Stimulated activated naive B cell treated with anti-CD40 and anti-IgM and Interleukin-4, amounts not matched to agents 10 μg/mL and 1 μg/mL and 100 μg/mL, for 72 hours (primary cell): ENCODE measurements around the gene OVCA2.

Source experiments
- ATAC-seq, 2 donors: fragments of 150-1000 bp; cut with Tn5 transposase; replicated peaks; 2 replicates each; pipeline ENCODE4 v1.10.0; 2021; ENCODE audit warnings: moderate library complexity in 1 of 2
- DNase-seq: peaks from one replicate; pipeline ENCODE4 v3.0.0; 2021
- H3K27ac Mint-ChIP-seq: one replicate; pipeline ENCODE4 v1.8.0; 2022; ENCODE audit warnings: mild to moderate bottlenecking, mixed read lengths
- H3K27me3 Mint-ChIP-seq, 2 donors: one replicate each; pipeline ENCODE4 v1.8.0; 2022; ENCODE audit warnings: mixed read lengths in 2 of 2
- H3K36me3 Mint-ChIP-seq, 2 donors: one replicate each; pipeline ENCODE4 v1.8.0; 2022; ENCODE audit warnings: mixed read lengths in 2 of 2, mild to moderate bottlenecking in 1 of 2
- H3K4me1 Mint-ChIP-seq, 2 donors: one replicate each; pipeline ENCODE4 v1.8.0; 2022; ENCODE audit warnings: mixed read lengths in 2 of 2, mild to moderate bottlenecking in 1 of 2
- H3K4me3 Mint-ChIP-seq, 2 donors: one replicate each; pipeline ENCODE4 v1.8.0; 2022; ENCODE audit warnings: mild to moderate bottlenecking in 2 of 2, mixed read lengths in 2 of 2, moderate library complexity in 1 of 2
- H3K9me3 Mint-ChIP-seq, 2 donors: one replicate each; pipeline ENCODE4 v1.8.0; 2022; ENCODE audit warnings: mixed read lengths in 2 of 2, mild to moderate bottlenecking in 1 of 2

The OVCA2 gene

DNA sequence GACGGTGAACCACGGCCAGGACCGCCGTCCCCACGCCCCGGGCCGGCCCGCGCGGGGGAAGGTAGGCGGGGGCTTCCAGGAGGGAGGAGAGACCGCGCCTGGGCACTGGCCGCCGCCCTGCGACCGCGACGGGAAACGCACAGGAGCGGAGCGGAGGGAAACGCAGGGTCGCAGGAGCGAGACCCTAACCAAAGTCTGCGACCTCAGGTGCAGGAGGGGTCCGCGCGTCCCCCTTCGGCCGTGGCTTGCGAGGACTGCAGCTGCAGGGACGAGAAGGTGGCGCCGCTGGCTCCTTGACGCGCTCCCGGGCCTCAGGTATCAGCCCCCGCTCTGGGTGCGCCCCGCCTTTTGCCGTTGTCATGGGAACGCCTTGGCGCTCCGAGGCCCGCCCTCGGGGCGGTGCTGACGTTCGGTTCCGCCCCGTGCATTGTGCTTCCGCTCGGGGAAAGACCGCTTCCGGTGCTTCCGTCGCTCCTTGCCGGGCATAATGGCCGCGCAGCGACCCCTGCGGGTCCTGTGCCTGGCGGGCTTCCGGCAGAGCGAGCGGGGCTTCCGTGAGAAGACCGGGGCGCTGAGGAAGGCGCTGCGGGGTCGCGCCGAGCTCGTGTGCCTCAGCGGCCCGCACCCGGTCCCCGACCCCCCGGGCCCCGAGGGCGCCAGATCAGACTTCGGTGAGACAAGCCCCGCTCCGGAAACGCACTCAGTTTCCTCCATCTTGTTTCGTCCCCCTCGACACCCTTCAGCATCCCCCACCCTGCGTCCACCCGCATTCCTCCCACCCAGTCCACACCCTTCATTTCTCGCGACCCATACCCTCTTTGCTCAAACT lies at the start of gene OVCA2:
OVCA2 (plus strand) TSS at position 462 of the 829 bp plus-strand sequence; CDS start at position 488, 26 bp downstream.
- H3K27me3 Mint-ChIP-seq, result no peaks in the 10 kb centered on the region
- H3K4me3 Mint-ChIP-seq, result peak within 1 kb of the TSS; percentile 99 to 100
- peak; percentile 95 to 98 for ATAC-seq
- peaks cover 34 to 42% of the 10 kb centered on the region in 2 donors for H3K36me3 Mint-ChIP-seq
- peaks cover 13 to 24% of the 10 kb centered on the region in 2 donors for H3K4me1 Mint-ChIP-seq
- H3K27ac Mint-ChIP-seq, result peak within 1 kb of the TSS; percentile 98
- no peaks in the 10 kb centered on the region for H3K9me3 Mint-ChIP-seq
- peak; percentile 94 for DNase-seq

DNA sequence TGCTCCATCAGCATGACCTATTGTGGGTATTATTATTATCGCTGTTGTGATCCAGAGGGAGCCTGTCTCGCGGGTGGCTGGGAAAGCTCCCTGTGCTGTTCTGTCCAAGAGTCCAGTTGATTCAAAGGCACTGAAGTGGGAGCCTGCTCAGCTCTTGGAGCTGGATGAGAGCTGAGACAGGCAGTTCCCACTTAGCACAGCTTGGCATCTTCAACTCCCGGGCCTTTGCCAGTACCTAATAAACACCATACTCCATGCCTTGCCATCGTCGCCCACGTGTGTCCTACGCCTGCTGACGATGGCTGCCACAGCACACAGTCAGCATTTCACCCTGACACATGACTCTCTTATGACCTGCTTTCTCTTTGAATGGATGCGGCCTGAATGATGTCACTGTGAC lies 49.3 kb upstream of the OVCA2 start:
- Mint-ChIP-seq H3K4me3 (no peak overlapping the region), H3K36me3 (no peaks in the 10 kb centered on the region), H3K27ac (no peak overlapping the region), H3K4me1 (no peaks in the 10 kb centered on the region), H3K27me3 (peaks cover 32 to 62% of the 10 kb centered on the region in 2 donors), H3K9me3 (no peaks in the 10 kb centered on the region)
- DNase-seq (no peak), ATAC-seq (no peak)

DNA sequence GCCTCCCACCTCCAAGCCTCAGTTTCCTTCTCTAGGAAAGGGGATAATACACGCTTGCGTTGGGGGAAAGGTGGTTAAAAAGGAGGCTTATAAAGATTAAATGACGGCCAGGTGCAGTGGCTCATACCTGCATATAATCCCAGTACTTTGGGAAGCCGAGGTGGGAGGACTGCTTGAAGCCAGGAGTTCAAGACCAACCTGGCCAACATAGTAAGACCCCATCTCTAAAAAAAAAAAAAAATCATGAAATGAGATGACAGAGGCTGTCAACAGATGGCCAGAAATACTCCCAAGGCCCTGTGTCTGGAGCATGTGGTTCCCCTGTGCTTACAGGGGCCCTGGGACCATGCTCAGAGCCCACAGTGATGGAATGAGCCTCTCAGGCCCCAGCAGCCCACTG lies 47.1 kb upstream of the OVCA2 start:
- peaks cover 32 to 64% of the 10 kb centered on the region in 2 donors for H3K27me3 Mint-ChIP-seq
- peaks cover 0 to 3% of the 10 kb centered on the region in 2 donors for H3K36me3 Mint-ChIP-seq
- H3K4me1 Mint-ChIP-seq, result peaks cover 3 to 5% of the 10 kb centered on the region in 2 donors

DNA sequence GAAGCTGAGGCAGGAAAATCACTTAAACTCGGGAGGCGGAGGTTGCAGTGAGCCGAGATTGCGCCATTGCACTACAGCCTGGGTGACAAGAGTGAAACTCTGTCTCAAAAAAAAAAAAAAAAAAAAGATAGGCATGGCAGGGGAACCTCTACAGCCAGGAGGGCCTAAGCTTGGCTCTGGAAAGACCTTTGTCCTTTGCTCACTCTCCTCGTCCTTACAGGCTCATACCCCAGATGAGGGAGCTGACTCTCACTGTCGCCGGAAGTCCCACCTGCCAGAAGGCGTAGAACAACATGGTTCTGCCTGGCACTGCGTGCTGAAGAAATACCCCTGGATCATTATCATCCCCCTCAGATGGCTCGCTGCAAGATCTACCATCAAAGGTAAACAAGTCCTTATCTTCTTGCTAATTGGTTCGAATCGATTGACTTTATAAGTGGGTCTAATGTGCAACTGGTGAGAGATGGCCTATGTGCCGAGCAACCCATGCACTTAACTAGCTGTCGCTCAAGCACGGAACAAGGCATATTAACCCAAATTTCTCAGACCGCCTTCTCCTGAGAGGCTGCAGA lies 46.4 kb upstream of the OVCA2 start:
- no peak overlapping the region for H3K27ac Mint-ChIP-seq
- H3K4me3 Mint-ChIP-seq, result no peak overlapping the region
- ATAC-seq (no peak), DNase-seq (no peak)
- H3K27me3 Mint-ChIP-seq, result peaks cover 37 to 71% of the 10 kb centered on the region in 2 donors
- H3K4me1 Mint-ChIP-seq, result peaks cover 3 to 5% of the 10 kb centered on the region in 2 donors
- peaks cover 0 to 3% of the 10 kb centered on the region in 2 donors for H3K36me3 Mint-ChIP-seq
- H3K9me3 Mint-ChIP-seq, result no peaks in the 10 kb centered on the region

More for the DNA sequence above, 47.1 kb upstream of the OVCA2 start:
- Mint-ChIP-seq H3K9me3 (no peaks in the 10 kb centered on the region), H3K4me3 (no peak overlapping the region), H3K27ac (peak overlapping the region; percentile 42)
- no peak for DNase-seq
- no peak for ATAC-seq

DNA sequence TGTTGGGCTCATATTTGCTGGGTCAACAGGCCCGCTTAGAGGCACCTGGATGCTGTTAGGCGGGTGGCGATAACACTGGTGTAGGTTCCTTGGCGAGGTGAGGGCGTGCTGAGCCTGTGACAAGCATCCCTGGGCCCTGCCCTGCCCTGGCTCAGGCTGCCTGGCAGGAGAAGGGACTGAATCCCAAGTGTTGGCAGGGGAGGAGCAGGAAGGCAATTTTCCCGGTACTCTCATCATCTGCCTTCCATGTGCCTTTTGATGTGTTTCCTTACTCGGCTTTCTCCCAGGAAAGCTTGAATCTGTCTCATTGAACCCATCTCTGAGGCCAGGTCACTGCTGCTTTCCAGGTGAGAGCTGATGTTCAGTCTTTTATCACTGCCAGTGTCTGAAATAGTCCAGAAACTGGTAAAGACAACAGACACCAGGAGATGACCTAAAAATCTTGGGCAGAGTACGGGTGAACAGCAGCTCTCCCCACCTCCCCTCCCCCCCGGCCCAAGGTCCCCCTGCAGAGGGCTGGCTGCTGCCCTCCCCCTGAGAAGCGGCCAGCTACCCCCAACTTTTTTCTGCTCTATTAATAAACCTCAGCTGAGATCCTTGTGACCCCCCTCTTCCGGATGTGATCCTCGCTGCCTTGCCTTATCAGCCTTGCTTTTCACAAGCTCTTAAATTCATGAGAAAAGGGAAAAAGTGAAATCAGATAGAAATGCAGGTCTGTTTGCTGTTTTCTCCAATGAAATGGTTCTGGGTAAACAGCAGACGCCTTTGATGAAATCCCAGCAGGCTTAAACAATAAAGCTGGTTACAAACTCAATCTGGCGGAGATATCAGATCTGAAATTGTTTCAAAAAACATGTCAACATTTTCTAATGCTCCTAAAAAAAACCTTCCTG lies 45.7 kb upstream of the OVCA2 start:
- peaks cover 3 to 5% of the 10 kb centered on the region in 2 donors for H3K4me1 Mint-ChIP-seq
- H3K9me3 Mint-ChIP-seq, result no peaks in the 10 kb centered on the region
- H3K27ac Mint-ChIP-seq, result no peak overlapping the region
- DNase-seq (no peak), ATAC-seq (no peak)
- peaks cover 37 to 67% of the 10 kb centered on the region in 2 donors for H3K27me3 Mint-ChIP-seq
- H3K36me3 Mint-ChIP-seq, result peaks cover 0 to 3% of the 10 kb centered on the region in 2 donors
- H3K4me3 Mint-ChIP-seq, result no peak overlapping the region

DNA sequence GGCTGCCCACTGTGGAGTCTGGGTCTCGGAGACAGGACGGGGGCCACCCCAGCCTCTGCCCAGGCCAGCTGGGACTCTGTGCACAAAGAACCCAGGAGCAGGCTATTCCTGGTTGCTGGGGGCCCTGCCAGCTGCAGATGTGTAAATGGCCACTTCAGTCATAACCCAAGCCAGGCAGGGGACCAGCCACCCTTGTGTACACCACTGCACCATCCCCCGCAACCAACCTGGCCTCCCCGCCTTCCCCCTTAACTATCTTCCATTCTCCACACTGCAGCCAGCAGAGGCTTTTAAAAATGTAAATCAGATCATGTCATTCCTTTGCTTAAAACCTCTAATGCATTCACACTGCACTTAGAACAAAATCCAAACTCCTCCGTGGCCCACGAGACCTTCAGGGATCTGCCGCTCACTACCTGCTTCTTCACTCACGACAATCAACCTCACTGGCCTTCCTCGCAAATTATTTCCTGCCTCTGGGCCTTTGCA lies 45.0 kb upstream of the OVCA2 start:
- no peak overlapping the region for H3K4me3 Mint-ChIP-seq
- no peaks in the 10 kb centered on the region for H3K9me3 Mint-ChIP-seq
- H3K27ac Mint-ChIP-seq, result no peak overlapping the region
- H3K36me3 Mint-ChIP-seq, result peaks cover 0 to 3% of the 10 kb centered on the region in 2 donors
- peaks cover 3 to 5% of the 10 kb centered on the region in 2 donors for H3K4me1 Mint-ChIP-seq
- DNase-seq (no peak), ATAC-seq (no peak)
- H3K27me3 Mint-ChIP-seq, result peaks cover 37 to 61% of the 10 kb centered on the region in 2 donors

DNA sequence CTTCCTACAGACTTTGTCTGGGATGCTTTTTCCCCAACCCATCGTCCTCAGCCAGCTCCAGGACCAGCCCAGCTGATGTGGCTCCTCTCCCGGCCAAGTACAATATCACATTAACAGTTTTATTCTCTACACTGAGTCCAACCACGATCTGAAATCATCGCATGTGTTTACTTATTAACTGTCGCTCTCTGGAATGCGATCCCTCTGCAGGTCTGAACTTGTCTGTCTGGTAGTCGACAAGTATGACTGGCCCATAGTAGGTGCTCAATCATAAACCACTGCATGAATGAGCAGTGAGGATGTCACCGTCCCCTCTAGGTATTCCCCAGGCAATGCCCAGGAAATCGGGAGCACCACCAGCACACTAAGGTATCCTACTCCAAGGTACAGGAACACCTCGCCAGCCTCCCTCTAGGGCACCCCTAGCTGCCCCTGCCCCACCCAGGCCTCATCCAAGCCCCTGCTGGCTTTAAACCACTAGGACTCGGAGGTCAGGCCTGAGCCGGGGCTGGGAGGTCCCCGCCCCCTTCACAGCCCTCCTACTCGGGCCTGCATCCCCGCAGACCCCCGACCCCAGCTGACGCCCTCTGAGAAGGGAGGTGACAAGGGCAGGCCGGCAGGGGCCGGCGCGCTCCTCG lies 44.4 kb upstream of the OVCA2 start:
- Mint-ChIP-seq H3K9me3 (no peaks in the 10 kb centered on the region), H3K27ac (no peak overlapping the region), H3K4me1 (peaks cover 3 to 5% of the 10 kb centered on the region in 2 donors), H3K27me3 (peaks cover 37 to 61% of the 10 kb centered on the region in 2 donors), H3K36me3 (peaks cover 0 to 3% of the 10 kb centered on the region in 2 donors), H3K4me3 (no peak overlapping the region)
- ATAC-seq, result no peak
- no peak for DNase-seq

DNA sequence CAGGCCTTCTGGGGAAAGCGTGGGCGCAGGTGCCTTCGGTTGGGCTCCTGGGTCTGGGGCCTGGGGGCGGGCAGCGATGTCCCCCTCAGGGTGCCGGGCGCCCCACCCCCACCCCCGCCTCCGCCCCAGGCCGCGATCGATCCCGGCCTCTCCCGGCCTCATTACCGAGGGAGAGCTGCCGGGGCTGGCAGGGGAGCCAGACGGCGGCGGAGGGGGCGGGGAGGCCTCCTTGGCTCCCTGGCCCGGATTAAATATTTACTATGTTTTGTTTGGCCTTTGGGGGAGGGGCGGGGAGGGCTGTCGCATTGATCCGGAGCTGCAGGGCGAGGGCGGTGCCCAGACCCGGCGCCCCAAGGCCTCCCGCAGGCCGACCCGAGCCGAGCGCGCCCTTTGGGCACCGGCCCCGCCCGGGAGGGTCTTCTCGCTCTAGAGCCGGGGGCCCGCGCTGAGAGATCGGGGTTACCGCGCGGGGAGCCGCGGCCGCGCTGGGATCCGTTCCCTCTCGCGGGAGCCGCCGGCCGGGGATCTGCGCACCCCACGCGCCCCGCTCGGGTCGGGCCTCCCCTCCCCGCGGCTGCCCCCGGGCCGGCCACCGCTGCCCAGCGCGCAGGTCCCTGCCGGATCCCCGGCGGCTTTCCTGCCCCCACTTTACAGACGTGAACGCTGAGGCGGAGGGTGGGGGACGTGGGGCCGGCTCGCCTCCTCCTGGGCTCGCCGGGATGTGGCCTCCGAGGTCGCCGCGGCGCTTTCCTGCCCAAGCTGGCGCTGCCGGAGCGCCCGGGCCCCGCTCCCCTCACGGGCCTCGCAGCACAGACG lies 43.7 kb upstream of the OVCA2 start:
- ATAC-seq (peak in 1 of 2 donors; percentile 2), DNase-seq (no peak)
- peaks cover 0 to 3% of the 10 kb centered on the region in 2 donors for H3K36me3 Mint-ChIP-seq
- no peak overlapping the region for H3K27ac Mint-ChIP-seq
- peaks cover 37 to 68% of the 10 kb centered on the region in 2 donors for H3K27me3 Mint-ChIP-seq
- no peak overlapping the region for H3K4me3 Mint-ChIP-seq
- peaks cover 3 to 5% of the 10 kb centered on the region in 2 donors for H3K4me1 Mint-ChIP-seq
- H3K9me3 Mint-ChIP-seq, result no peaks in the 10 kb centered on the region

DNA sequence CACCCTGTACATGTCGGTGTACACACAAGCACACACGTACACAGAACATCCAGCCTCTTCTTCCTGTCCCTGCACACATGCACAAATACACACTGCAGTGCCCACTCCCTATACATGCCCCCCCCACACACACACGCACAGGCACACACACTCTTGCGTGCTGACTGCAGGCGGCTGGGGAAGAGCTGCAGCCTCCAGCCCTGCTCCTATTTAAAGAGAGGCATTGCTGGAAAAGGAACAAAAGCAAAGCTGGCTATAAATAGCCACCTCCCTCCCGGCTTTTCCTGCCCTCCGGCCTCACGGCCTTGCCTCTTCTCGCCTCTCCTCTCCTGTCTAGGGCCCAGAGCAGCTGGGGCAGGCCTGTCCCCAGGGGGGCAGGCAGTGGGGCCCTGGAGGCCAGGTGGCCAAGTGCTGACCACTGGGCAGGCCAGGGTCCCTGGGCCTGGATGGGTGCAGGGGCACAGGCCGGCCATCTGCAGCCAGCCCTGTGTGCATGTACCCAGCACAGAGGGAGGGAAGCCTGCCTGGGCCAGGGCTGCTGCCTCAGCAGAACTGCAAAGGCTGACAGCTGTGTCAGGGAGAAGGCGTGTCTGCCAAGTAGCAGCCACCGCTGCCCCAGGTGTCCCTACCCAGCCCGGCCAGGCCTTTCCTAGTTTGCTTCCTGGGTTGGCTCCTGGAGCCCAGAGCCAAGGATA lies 42.1 kb upstream of the OVCA2 start:
- Mint-ChIP-seq H3K4me1 (peaks cover 3 to 5% of the 10 kb centered on the region in 2 donors), H3K27me3 (peaks cover 37 to 63% of the 10 kb centered on the region in 2 donors), H3K36me3 (peaks cover 0 to 3% of the 10 kb centered on the region in 2 donors), H3K9me3 (no peaks in the 10 kb centered on the region), H3K4me3 (peak overlapping the region; percentile 11 to 18), H3K27ac (no peak overlapping the region)
- DNase-seq (no peak), ATAC-seq (no peak)

DNA sequence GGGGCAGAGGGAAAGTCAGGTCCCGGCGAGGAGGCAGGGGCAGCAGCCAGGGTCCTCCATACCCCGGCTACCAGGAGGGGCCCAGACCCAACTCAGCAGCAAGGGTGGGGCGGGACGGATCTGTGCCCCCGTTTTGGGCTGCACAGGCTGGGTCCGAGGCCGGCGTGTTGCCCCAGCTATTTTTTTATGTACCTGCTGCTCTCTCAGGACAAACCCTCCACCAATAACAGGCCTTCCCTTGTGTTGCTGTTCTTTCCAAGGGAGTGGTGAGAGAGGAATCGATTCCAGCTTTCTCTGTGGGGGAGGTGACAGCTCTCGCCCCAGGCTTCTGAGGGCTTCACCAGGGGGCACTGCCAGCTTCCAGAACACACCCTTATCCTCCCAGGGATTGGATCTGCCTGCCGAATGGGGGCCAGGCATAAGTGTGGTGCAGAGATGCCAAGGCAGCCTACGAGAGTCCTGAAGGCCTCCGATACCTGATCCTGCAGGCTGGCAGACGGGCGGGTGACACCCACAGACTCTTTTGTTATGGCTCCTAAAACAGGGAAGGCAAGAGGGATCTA lies 39.0 kb upstream of the OVCA2 start:
- Mint-ChIP-seq H3K27me3 (peaks cover 16 to 38% of the 10 kb centered on the region in 2 donors), H3K36me3 (peaks cover 0 to 3% of the 10 kb centered on the region in 2 donors)
- no peak for ATAC-seq

DNA sequence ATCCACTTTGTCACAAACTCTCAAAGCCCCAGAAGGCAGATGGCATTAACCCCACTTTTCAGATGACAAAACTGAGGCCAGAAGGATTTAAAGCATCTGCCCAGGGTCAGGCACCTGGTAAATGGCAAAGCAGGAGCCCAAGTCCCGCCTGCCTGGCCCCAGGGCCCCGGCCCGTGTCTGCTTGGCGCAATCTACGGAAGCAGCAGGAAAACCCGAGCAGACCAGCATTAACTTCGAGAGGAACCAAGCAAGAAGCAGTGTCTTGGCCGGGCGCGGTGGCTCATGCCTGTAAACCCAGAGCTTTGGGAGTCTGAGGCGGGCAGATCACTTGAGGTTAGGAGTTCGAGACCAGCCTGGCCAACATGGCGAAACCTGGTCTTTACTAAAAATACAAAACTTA lies 38.3 kb upstream of the OVCA2 start:
- ATAC-seq (no peak), DNase-seq (no peak)
- Mint-ChIP-seq H3K27me3 (peaks cover 16 to 39% of the 10 kb centered on the region in 2 donors), H3K36me3 (peaks cover 0 to 3% of the 10 kb centered on the region in 2 donors), H3K4me3 (no peak overlapping the region), H3K27ac (no peak overlapping the region), H3K4me1 (peaks cover 3 to 5% of the 10 kb centered on the region in 2 donors), H3K9me3 (no peaks in the 10 kb centered on the region)

More for the DNA sequence above, 39.0 kb upstream of the OVCA2 start:
- Mint-ChIP-seq H3K27ac (no peak overlapping the region), H3K9me3 (no peaks in the 10 kb centered on the region), H3K4me3 (no peak overlapping the region), H3K4me1 (peaks cover 3 to 5% of the 10 kb centered on the region in 2 donors)
- DNase-seq, result no peak

DNA sequence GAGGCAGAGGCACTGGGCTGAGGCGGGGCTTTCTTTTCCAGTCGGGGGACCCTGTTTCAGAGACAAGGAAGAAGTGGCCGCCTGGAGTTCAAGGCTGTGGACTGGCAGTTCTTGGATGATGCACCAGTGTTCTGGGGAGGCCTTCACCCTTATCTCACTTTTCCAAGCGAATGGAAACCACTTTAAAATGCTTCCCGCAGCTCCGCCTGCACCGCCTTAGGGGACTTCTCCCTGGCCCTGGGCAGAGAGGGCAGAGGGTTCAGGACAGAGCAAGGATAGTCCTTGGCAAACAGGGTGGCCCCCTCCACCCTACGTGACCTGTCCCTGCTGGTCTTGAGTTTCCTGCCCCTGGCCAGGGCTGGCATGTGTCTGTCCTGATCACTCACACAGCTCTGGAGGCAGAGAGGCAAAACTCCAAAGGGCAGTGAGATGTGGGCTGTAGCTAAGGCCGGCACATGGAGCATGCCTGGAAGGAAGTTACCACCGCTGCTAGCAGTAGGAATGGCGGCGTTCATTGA lies 37.3 kb upstream of the OVCA2 start:
- Mint-ChIP-seq H3K36me3 (peaks cover 0 to under 1% of the 10 kb centered on the region in 2 donors), H3K4me3 (no peak overlapping the region), H3K27me3 (peaks cover 7 to 36% of the 10 kb centered on the region in 2 donors), H3K4me1 (peaks cover under 1 to 1% of the 10 kb centered on the region in 2 donors), H3K27ac (no peak overlapping the region), H3K9me3 (no peaks in the 10 kb centered on the region)
- ATAC-seq (no peak), DNase-seq (no peak)
